Keratinocyte (primary cell): ENCODE measurements around the gene LAT.

Experiments
- EZH2 ChIP-seq: IDR thresholded peaks from one replicate; pipeline ENCODE4 v1.6.1; 2012; ENCODE audit warnings: inconsistent platforms, mild to moderate bottlenecking, low read length, moderate library complexity
- TF ChIP-seq, protein P1 (sequence below), 3 experiments: IDR thresholded peaks in 1 of 3; conservative IDR thresholded peaks in 1 of 3; optimal IDR thresholded peaks in 1 of 3; 2 replicates in 2 of 3; 3 replicates in 1 of 3; pipeline versions ENCODE3 to v1.5.1; 2011; ENCODE audit warnings: low read length in 3 of 3, mild to moderate bottlenecking in 3 of 3, moderate library complexity in 2 of 3, control low read depth in 1 of 3, inconsistent platforms in 1 of 3; ENCODE audit not compliant: insufficient read depth in 2 of 3; ENCODE audit errors: extremely low read depth in 1 of 3

DNA sequence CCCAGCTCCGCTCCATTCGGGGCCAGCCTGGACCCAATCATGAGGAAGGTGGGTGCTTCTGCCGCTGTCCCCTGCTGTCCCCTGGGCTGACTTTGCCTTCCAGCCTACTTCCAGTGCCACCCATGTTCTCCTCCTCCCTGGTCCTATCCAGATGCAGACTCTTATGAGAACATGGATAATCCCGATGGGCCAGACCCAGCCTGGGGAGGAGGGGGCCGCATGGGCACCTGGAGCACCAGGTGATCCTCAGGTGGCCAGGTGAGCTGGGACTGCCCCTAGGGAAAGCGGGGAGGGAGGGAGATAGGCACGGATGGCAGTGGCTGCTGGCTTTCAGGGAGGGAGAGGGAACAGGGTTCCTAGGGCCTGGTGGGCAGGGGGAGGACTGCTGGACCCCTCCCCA, 46.1 kb upstream of the LAT start:
- TF ChIP-seq, protein P1, sequence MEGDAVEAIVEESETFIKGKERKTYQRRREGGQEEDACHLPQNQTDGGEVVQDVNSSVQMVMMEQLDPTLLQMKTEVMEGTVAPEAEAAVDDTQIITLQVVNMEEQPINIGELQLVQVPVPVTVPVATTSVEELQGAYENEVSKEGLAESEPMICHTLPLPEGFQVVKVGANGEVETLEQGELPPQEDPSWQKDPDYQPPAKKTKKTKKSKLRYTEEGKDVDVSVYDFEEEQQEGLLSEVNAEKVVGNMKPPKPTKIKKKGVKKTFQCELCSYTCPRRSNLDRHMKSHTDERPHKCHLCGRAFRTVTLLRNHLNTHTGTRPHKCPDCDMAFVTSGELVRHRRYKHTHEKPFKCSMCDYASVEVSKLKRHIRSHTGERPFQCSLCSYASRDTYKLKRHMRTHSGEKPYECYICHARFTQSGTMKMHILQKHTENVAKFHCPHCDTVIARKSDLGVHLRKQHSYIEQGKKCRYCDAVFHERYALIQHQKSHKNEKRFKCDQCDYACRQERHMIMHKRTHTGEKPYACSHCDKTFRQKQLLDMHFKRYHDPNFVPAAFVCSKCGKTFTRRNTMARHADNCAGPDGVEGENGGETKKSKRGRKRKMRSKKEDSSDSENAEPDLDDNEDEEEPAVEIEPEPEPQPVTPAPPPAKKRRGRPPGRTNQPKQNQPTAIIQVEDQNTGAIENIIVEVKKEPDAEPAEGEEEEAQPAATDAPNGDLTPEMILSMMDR (optimal IDR thresholded peaks at IDR 0.05 in 1 of 3, IDR thresholded peaks at IDR 0.05 in 1 of 3, conservative IDR thresholded peaks at IDR 0.05 in 1 of 3; ENCODE audit: extremely low read depth in 1 of 3, insufficient read depth in 2 of 3, low read length in 3 of 3): no peak
- no peak for TF ChIP-seq EZH2
